ENCODE data around the gene BLOC1S4. TPM values are rescaled to one million over a fixed set of nuclear protein-coding genes. Genes with fewer than 3 reads are reported as not detected.

The BLOC1S4 gene
- total RNA-seq, 1 experiment from 2014 or later = 13.9 TPM

GRCh38 chr4:6733358-6734164, 17.6 kb downstream of the BLOC1S4 start:
- Histone ChIP-seq H3K79me2 (ENCODE audit: low read length) (no peaks in the 10 kb centered on the region), H4K20me1 (ENCODE audit: insufficient read depth, low read depth, low read length) (no peaks in the 10 kb centered on the region), H3K4me3 (ENCODE audit: low read length) (no peak overlapping the region), H3K9ac (ENCODE audit: low read length) (no peak overlapping the region), H3K27ac (ENCODE audit: low read length) (no peak overlapping the region), H3K27me3 (ENCODE audit: low read length) (no peaks in the 10 kb centered on the region), H2AFZ (ENCODE audit: low read length) (no peak overlapping the region), H3K4me2 (ENCODE audit: low read depth, low read length, poor library complexity, severe bottlenecking) (no peak overlapping the region), H3K9me2 (replicated peaks; ENCODE audit: insufficient read depth, low read length) (no peaks in the 10 kb centered on the region), H3K36me3 (ENCODE audit: insufficient read depth, low read length) (no peaks in the 10 kb centered on the region), H3K4me1 (ENCODE audit: low read length) (no peaks in the 10 kb centered on the region), H3K9me3 (ENCODE audit: low read length) (no peaks in the 10 kb centered on the region)
- no peak for DNase-seq

GRCh38 chr4:6734165-6734786, 18.3 kb downstream of the BLOC1S4 start:
- H3K4me3 ChIP-seq (ENCODE audit: low read length) = no peak overlapping the region
- H3K4me1 ChIP-seq (ENCODE audit: low read length) = no peaks in the 10 kb centered on the region
- no peak overlapping the region for H3K9ac ChIP-seq (ENCODE audit: low read length)
- no peak overlapping the region for H3K27ac ChIP-seq (ENCODE audit: low read length)
- no peaks in the 10 kb centered on the region for H3K27me3 ChIP-seq (ENCODE audit: low read length)
- no peaks in the 10 kb centered on the region for H4K20me1 ChIP-seq (ENCODE audit: insufficient read depth, low read depth, low read length)
- no peaks in the 10 kb centered on the region for H3K9me2 ChIP-seq (replicated peaks; ENCODE audit: insufficient read depth, low read length)
- H2AFZ ChIP-seq (ENCODE audit: low read length) = no peak overlapping the region
- DNase-seq = no peak
- H3K36me3 ChIP-seq (ENCODE audit: insufficient read depth, low read length) = no peaks in the 10 kb centered on the region
- H3K79me2 ChIP-seq (ENCODE audit: low read length) = no peaks in the 10 kb centered on the region
- H3K4me2 ChIP-seq (ENCODE audit: low read depth, low read length, poor library complexity, severe bottlenecking) = no peak overlapping the region
- H3K9me3 ChIP-seq (ENCODE audit: low read length) = no peaks in the 10 kb centered on the region

- no peak for DNase-seq
- Histone ChIP-seq H4K20me1 (ENCODE audit: insufficient read depth, low read depth, low read length) (no peaks in the 10 kb centered on the region), H3K9me2 (replicated peaks; ENCODE audit: insufficient read depth, low read length) (no peaks in the 10 kb centered on the region), H3K36me3 (ENCODE audit: insufficient read depth, low read length) (no peaks in the 10 kb centered on the region), H3K27me3 (ENCODE audit: low read length) (no peaks in the 10 kb centered on the region), H3K4me1 (ENCODE audit: low read length) (no peaks in the 10 kb centered on the region), H3K79me2 (ENCODE audit: low read length) (no peaks in the 10 kb centered on the region), H3K9ac (ENCODE audit: low read length) (no peak overlapping the region), H2AFZ (ENCODE audit: low read length) (no peak overlapping the region), H3K27ac (ENCODE audit: low read length) (no peak overlapping the region), H3K4me3 (ENCODE audit: low read length) (no peak overlapping the region), H3K9me3 (ENCODE audit: low read length) (no peaks in the 10 kb centered on the region), H3K4me2 (ENCODE audit: low read depth, low read length, poor library complexity, severe bottlenecking) (no peak overlapping the region)
Measured at GRCh38 chr4:6739920-6740319, 23.9 kb downstream of the BLOC1S4 start.

- no peaks in the 10 kb centered on the region for H3K36me3 ChIP-seq (ENCODE audit: insufficient read depth, low read length)
- no peak overlapping the region for H2AFZ ChIP-seq (ENCODE audit: low read length)
Measured at GRCh38 chr4:6740347-6740746, 24.4 kb downstream of the BLOC1S4 start.

GRCh38 chr4:6742507-6742906, 26.5 kb downstream of the BLOC1S4 start:
- no peak overlapping the region for H3K4me3 ChIP-seq (ENCODE audit: low read length)
- H4K20me1 ChIP-seq (ENCODE audit: insufficient read depth, low read depth, low read length) = no peaks in the 10 kb centered on the region
- no peaks in the 10 kb centered on the region for H3K79me2 ChIP-seq (ENCODE audit: low read length)
- H3K27me3 ChIP-seq (ENCODE audit: low read length) = no peaks in the 10 kb centered on the region
- no peaks in the 10 kb centered on the region for H3K36me3 ChIP-seq (ENCODE audit: insufficient read depth, low read length)
- H3K9ac ChIP-seq (ENCODE audit: low read length) = no peak overlapping the region
- DNase-seq = no peak
- H3K4me1 ChIP-seq (ENCODE audit: low read length) = no peaks in the 10 kb centered on the region
- H3K9me2 ChIP-seq (replicated peaks; ENCODE audit: insufficient read depth, low read length) = no peaks in the 10 kb centered on the region
- H3K27ac ChIP-seq (ENCODE audit: low read length) = no peak overlapping the region
- no peaks in the 10 kb centered on the region for H3K9me3 ChIP-seq (ENCODE audit: low read length)
- no peak overlapping the region for H2AFZ ChIP-seq (ENCODE audit: low read length)
- H3K4me2 ChIP-seq (ENCODE audit: low read depth, low read length, poor library complexity, severe bottlenecking) = no peak overlapping the region

More at GRCh38 chr4:6740347-6740746, 24.4 kb downstream of the BLOC1S4 start:
- no peak overlapping the region for H3K27ac ChIP-seq (ENCODE audit: low read length)
- H3K9me2 ChIP-seq (replicated peaks; ENCODE audit: insufficient read depth, low read length) = no peaks in the 10 kb centered on the region
- H3K9ac ChIP-seq (ENCODE audit: low read length) = no peak overlapping the region
- H3K9me3 ChIP-seq (ENCODE audit: low read length) = no peaks in the 10 kb centered on the region
- H3K27me3 ChIP-seq (ENCODE audit: low read length) = no peaks in the 10 kb centered on the region
- no peaks in the 10 kb centered on the region for H4K20me1 ChIP-seq (ENCODE audit: insufficient read depth, low read depth, low read length)
- H3K4me2 ChIP-seq (ENCODE audit: low read depth, low read length, poor library complexity, severe bottlenecking) = no peak overlapping the region
- no peak for DNase-seq
- no peaks in the 10 kb centered on the region for H3K4me1 ChIP-seq (ENCODE audit: low read length)
- no peaks in the 10 kb centered on the region for H3K79me2 ChIP-seq (ENCODE audit: low read length)
- no peak overlapping the region for H3K4me3 ChIP-seq (ENCODE audit: low read length)

GRCh38 chr4:6742989-6743388, 27.0 kb downstream of the BLOC1S4 start:
- H3K27ac ChIP-seq (ENCODE audit: low read length) = no peak overlapping the region
- H3K9ac ChIP-seq (ENCODE audit: low read length) = no peak overlapping the region
- H3K79me2 ChIP-seq (ENCODE audit: low read length) = no peaks in the 10 kb centered on the region
- no peak overlapping the region for H2AFZ ChIP-seq (ENCODE audit: low read length)
- H4K20me1 ChIP-seq (ENCODE audit: insufficient read depth, low read depth, low read length) = no peaks in the 10 kb centered on the region
- no peaks in the 10 kb centered on the region for H3K27me3 ChIP-seq (ENCODE audit: low read length)
- no peaks in the 10 kb centered on the region for H3K9me3 ChIP-seq (ENCODE audit: low read length)
- DNase-seq = no peak
- no peak overlapping the region for H3K4me3 ChIP-seq (ENCODE audit: low read length)
- H3K4me2 ChIP-seq (ENCODE audit: low read depth, low read length, poor library complexity, severe bottlenecking) = no peak overlapping the region
- H3K4me1 ChIP-seq (ENCODE audit: low read length) = no peaks in the 10 kb centered on the region
- no peaks in the 10 kb centered on the region for H3K9me2 ChIP-seq (replicated peaks; ENCODE audit: insufficient read depth, low read length)
- H3K36me3 ChIP-seq (ENCODE audit: insufficient read depth, low read length) = no peaks in the 10 kb centered on the region

- no peaks in the 10 kb centered on the region for H3K79me2 ChIP-seq (ENCODE audit: low read length)
- no peak overlapping the region for H2AFZ ChIP-seq (ENCODE audit: low read length)
- H3K9me2 ChIP-seq (replicated peaks; ENCODE audit: insufficient read depth, low read length) = no peaks in the 10 kb centered on the region
- no peaks in the 10 kb centered on the region for H3K27me3 ChIP-seq (ENCODE audit: low read length)
- H3K9me3 ChIP-seq (ENCODE audit: low read length) = no peaks in the 10 kb centered on the region
- no peaks in the 10 kb centered on the region for H3K36me3 ChIP-seq (ENCODE audit: insufficient read depth, low read length)
- H3K4me1 ChIP-seq (ENCODE audit: low read length) = no peaks in the 10 kb centered on the region
- H4K20me1 ChIP-seq (ENCODE audit: insufficient read depth, low read depth, low read length) = no peaks in the 10 kb centered on the region
- no peak for DNase-seq
- no peak overlapping the region for H3K4me3 ChIP-seq (ENCODE audit: low read length)
- H3K27ac ChIP-seq (ENCODE audit: low read length) = no peak overlapping the region
- H3K9ac ChIP-seq (ENCODE audit: low read length) = no peak overlapping the region
- no peak overlapping the region for H3K4me2 ChIP-seq (ENCODE audit: low read depth, low read length, poor library complexity, severe bottlenecking)
Measured at GRCh38 chr4:6746721-6747293, 30.8 kb downstream of the BLOC1S4 start.

- H3K79me2 ChIP-seq (ENCODE audit: low read length) = no peaks in the 10 kb centered on the region
- H3K27me3 ChIP-seq (ENCODE audit: low read length) = no peaks in the 10 kb centered on the region
- H3K4me2 ChIP-seq (ENCODE audit: low read depth, low read length, poor library complexity, severe bottlenecking) = no peak overlapping the region
- H4K20me1 ChIP-seq (ENCODE audit: insufficient read depth, low read depth, low read length) = no peaks in the 10 kb centered on the region
- no peak for DNase-seq
- H3K9me2 ChIP-seq (replicated peaks; ENCODE audit: insufficient read depth, low read length) = no peaks in the 10 kb centered on the region
- H3K4me3 ChIP-seq (ENCODE audit: low read length) = no peak overlapping the region
- H2AFZ ChIP-seq (ENCODE audit: low read length) = no peak overlapping the region
- H3K36me3 ChIP-seq (ENCODE audit: insufficient read depth, low read length) = no peaks in the 10 kb centered on the region
- H3K9me3 ChIP-seq (ENCODE audit: low read length) = no peaks in the 10 kb centered on the region
- H3K4me1 ChIP-seq (ENCODE audit: low read length) = no peaks in the 10 kb centered on the region
- H3K27ac ChIP-seq (ENCODE audit: low read length) = no peak overlapping the region
- no peak overlapping the region for H3K9ac ChIP-seq (ENCODE audit: low read length)
Measured at GRCh38 chr4:6747294-6748051, 31.5 kb downstream of the BLOC1S4 start.

Data from Karpas-422 (cell line).